Hepatocyte (in vitro differentiated cells): ENCODE data around the gene FADS1.

ENCODE experiments used
- EZH2 ChIP-seq: fragments of 200-600 bp; sonication (generic); IDR thresholded peaks from 2 replicates; pipeline ENCODE4 v1.6.1; 2016; ENCODE audit warnings: antibody characterized with exemption, mild to moderate bottlenecking, borderline replicate concordance
- TF ChIP-seq, protein P1 (sequence below): fragments of 200-600 bp; sonication (generic); IDR thresholded peaks from 2 replicates; pipeline ENCODE4 v1.5.1; 2016; ENCODE audit warnings: antibody characterized with exemption, mild to moderate bottlenecking; ENCODE audit not compliant: poor library complexity

DNA sequence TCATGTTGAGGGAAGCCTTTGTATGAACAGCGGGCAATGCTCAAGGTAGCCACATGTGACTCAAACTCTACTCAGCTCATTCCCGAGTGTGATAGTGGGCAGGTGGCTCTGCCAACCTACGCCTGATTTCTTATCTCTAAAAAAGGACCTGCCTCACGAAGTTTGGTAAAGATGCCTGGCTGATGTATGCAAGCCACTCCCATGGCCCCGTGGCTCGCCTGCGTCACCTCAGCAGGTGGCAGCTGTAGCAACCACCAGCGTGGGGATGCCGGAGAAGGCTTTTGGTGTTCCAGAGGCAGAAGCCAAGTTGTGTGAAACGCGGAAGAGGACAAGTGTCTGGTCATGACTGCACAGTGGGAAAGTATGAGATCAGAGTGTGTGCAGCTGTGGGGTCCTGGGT, 16.7 kb upstream of the FADS1 start:
- TF ChIP-seq, protein P1, sequence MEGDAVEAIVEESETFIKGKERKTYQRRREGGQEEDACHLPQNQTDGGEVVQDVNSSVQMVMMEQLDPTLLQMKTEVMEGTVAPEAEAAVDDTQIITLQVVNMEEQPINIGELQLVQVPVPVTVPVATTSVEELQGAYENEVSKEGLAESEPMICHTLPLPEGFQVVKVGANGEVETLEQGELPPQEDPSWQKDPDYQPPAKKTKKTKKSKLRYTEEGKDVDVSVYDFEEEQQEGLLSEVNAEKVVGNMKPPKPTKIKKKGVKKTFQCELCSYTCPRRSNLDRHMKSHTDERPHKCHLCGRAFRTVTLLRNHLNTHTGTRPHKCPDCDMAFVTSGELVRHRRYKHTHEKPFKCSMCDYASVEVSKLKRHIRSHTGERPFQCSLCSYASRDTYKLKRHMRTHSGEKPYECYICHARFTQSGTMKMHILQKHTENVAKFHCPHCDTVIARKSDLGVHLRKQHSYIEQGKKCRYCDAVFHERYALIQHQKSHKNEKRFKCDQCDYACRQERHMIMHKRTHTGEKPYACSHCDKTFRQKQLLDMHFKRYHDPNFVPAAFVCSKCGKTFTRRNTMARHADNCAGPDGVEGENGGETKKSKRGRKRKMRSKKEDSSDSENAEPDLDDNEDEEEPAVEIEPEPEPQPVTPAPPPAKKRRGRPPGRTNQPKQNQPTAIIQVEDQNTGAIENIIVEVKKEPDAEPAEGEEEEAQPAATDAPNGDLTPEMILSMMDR: no peak
- no peak for TF ChIP-seq EZH2
